Peyer's patch (tissue), 4 donors: ENCODE data around the gene ITPKB. TPM values are rescaled to one million over a fixed set of nuclear protein-coding genes. Genes with fewer than 3 reads are reported as not detected.

Source experiments
- DNase-seq, 3 donors: peaks; one replicate each; pipeline ENCODE4 v3.0.0-alpha.2; 2017 to 2019
- H3K27ac ChIP-seq, 4 donors: fragments of 200-600 bp; sonication (generic); one replicate each; pipeline ENCODE4 v1.5.1; 2016 to 2019
- H3K27me3 ChIP-seq, 2 donors: fragments of 200-600 bp; sonication (generic); one replicate each; pipeline ENCODE4 v1.5.1; 2019
- H3K36me3 ChIP-seq, 3 donors: fragments of 200-600 bp; sonication (generic); one replicate each; pipeline ENCODE4 v1.5.1; 2016 to 2019
- H3K4me1 ChIP-seq, 4 donors: fragments of 200-600 bp; sonication (generic); one replicate each; pipeline ENCODE4 v1.5.1; 2016 to 2019
- H3K4me3 ChIP-seq, 4 donors: fragments of 200-600 bp; sonication (generic); 1 replicate in 3 of 4; 2 replicates in 1 of 4; pipeline ENCODE4 v1.5.1; 2016 to 2019; ENCODE audit warnings: mild to moderate bottlenecking in 1 of 4
- H3K9me3 ChIP-seq, 4 donors: fragments of 200-600 bp; sonication (generic); one replicate each; pipeline ENCODE4 v1.5.1; 2016 to 2019; ENCODE audit warnings: mild to moderate bottlenecking in 1 of 4
- POLR2A ChIP-seq, 2 donors: fragments of 450-650 bp; IDR thresholded peaks; one replicate each; pipeline ENCODE4 v1.5.1; 2017; ENCODE audit warnings: antibody characterized with exemption in 2 of 2, mild to moderate bottlenecking in 2 of 2, moderate library complexity in 2 of 2
- total RNA-seq, 4 donors: library from RNA; depleted of rRNA; stranded (reverse); fragments of >200 nt; gene quantifications; one replicate each; pipeline ENCODE4 v1.1.0, GENCODE V29; 2016
- TF ChIP-seq, protein P1 (sequence below), 6 experiments: fragments of 450-650 bp in 4 of 6; fragments of 200-600 bp in 2 of 6; sonication (generic) in 1 of 6; IDR thresholded peaks; one replicate each; pipeline ENCODE4 v1.5.1; 2017 to 2019; ENCODE audit warnings: antibody characterized with exemption in 6 of 6, mild to moderate bottlenecking in 3 of 6, moderate library complexity in 1 of 6

The ITPKB gene
- total RNA-seq, 4 donors from 2014 or later: 9.5 to 36.3 (median 23.0) TPM

DNA sequence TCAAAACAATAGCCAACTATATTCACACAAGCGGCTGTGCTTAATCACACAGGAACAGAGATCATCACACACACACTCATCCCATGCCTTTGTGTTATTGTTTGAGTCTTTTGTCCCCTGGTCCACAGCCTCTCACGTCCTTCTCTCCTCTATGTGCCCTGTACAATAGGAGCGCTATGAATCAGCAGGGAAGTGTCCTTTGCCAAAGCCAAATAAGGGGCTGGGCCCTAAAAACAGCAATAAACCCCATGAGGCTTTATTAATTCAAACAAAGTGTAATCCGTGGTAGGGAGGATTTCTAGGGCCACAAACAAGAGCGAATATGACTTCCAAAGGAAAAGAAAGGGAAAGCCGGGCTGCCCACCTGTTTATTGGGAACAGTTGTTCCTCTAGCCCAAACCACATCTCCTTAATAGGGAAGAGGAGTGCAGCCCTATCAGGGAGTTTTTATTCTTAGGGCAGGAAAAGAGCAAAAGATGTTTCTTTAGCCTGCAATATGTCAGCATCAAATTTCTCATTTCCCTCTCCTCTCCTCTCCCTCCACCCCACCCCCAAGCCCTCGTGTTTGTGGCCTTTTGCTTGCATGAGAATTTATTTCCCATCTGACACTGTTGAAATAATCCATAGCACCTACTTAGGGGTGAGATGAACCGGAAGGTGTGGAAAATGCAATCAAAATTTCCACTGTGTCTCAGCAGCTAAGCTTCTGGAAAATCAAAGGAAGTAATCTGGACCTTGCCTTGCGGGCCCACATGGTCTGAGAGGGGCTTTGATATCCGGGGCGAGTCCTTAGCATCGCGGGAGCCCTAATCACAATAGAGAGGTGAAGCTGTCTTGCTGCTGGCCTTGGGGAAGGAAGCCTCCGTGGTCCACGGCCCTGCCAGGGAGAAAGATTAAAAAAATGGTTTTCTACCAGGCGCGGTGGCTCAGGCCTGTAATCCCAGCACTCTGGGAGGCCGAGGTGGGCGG lies 45.3 kb upstream of the ITPKB start:
- TF ChIP-seq, protein P1, sequence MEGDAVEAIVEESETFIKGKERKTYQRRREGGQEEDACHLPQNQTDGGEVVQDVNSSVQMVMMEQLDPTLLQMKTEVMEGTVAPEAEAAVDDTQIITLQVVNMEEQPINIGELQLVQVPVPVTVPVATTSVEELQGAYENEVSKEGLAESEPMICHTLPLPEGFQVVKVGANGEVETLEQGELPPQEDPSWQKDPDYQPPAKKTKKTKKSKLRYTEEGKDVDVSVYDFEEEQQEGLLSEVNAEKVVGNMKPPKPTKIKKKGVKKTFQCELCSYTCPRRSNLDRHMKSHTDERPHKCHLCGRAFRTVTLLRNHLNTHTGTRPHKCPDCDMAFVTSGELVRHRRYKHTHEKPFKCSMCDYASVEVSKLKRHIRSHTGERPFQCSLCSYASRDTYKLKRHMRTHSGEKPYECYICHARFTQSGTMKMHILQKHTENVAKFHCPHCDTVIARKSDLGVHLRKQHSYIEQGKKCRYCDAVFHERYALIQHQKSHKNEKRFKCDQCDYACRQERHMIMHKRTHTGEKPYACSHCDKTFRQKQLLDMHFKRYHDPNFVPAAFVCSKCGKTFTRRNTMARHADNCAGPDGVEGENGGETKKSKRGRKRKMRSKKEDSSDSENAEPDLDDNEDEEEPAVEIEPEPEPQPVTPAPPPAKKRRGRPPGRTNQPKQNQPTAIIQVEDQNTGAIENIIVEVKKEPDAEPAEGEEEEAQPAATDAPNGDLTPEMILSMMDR (IDR thresholded peaks at IDR 0.05): no peak
- TF ChIP-seq POLR2A (IDR thresholded peaks at IDR 0.05): no peak
- H3K27ac ChIP-seq: peak overlapping the region in 1 of 4 donors; percentile 52
- H3K4me3 ChIP-seq: no peak overlapping the region
- H3K9me3 ChIP-seq: no peaks in the 10 kb centered on the region
- peaks cover 0 to 10% (median 0%) of the 10 kb centered on the region in 4 donors for H3K4me1 ChIP-seq
- H3K36me3 ChIP-seq: no peaks in the 10 kb centered on the region
- DNase-seq: peak in 1 of 3 donors; percentile 36
- H3K27me3 ChIP-seq: no peaks in the 10 kb centered on the region

DNA sequence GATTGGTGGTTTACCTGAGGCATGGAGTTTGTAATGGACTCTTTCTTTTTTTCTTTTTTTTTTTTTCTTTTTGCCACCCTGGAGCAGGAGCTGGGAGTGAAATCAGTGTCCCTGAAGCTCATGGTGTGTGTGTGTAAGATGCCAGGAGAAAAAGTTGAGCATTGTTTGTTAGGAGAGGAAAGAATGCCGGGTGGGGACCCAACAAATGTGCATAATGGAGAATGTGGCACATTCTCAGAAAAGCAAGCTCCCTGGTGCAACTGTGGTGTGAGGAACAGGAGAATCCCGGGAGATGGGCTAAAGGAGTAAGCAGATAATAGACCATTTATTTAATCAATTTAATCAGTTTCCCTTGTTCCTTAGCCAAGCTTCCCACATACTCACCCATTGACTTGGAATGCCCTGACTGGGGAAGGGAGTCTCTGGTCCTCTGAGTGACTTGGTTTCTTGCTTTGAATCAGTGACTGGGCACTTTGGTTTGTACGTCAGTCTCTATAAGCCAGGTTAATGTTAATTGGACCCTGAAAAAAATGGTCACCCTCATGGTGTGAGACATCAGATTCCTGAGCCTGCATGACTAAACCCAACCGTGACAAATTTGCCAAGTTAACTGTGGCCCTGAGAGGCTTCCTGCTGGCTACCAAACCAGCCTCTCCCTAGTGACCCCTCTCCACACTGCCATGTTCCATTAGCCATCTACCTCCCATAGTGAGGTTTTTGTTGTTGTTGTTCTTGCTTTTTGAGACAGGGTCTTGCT lies 43.9 kb upstream of the ITPKB start:
- H3K4me1 ChIP-seq: peaks cover 0 to 24% (median 0%) of the 10 kb centered on the region in 4 donors
- no peaks in the 10 kb centered on the region for H3K36me3 ChIP-seq
- no peaks in the 10 kb centered on the region for H3K27me3 ChIP-seq
- H3K27ac ChIP-seq: no peak overlapping the region
- peak in 1 of 3 donors; percentile 1 for DNase-seq
- no peak overlapping the region for H3K4me3 ChIP-seq
- H3K9me3 ChIP-seq: no peaks in the 10 kb centered on the region
- TF ChIP-seq POLR2A (IDR thresholded peaks at IDR 0.05): no peak
- TF ChIP-seq, protein P1 (IDR thresholded peaks at IDR 0.05): no peak

DNA sequence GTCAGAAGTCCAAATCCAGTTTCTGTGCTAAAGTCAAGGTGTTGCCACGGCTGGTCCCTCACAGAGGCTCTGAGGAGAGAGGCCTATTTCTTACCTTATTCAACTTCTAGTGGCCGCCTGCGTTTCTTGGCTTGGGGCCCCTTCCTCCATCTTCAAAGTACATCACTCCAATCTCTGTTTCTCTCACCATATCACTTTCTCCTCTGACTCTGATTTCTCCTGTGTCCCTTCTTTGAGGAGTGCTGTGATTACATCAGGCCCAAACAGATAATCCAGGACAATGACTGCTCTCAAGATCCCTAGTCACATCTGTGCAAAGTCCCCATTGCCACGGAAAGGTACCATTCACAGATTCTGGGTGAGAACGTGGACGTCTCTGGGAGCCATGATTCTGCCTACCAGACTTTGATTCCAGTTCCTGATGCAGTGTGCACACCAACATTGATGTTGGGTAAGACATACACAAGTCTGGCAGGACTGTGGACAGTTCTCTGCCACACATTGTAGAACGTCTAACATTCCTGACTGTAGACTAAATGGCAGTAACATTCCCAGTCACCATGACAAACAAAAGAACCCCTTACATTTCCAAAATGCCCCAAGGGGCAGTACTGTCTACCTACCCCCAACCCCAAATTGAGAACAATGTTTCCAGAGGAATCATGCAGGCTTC lies 43.0 kb upstream of the ITPKB start:
- no peaks in the 10 kb centered on the region for H3K36me3 ChIP-seq
- H3K4me1 ChIP-seq: peaks cover 0 to 25% (median 0%) of the 10 kb centered on the region in 4 donors
- peak in 1 of 3 donors; percentile 25 for DNase-seq
- H3K9me3 ChIP-seq: no peaks in the 10 kb centered on the region
- TF ChIP-seq, protein P1 (IDR thresholded peaks at IDR 0.05): no peak
- H3K27me3 ChIP-seq: no peaks in the 10 kb centered on the region
- H3K27ac ChIP-seq: no peak overlapping the region
- H3K4me3 ChIP-seq: no peak overlapping the region

DNA sequence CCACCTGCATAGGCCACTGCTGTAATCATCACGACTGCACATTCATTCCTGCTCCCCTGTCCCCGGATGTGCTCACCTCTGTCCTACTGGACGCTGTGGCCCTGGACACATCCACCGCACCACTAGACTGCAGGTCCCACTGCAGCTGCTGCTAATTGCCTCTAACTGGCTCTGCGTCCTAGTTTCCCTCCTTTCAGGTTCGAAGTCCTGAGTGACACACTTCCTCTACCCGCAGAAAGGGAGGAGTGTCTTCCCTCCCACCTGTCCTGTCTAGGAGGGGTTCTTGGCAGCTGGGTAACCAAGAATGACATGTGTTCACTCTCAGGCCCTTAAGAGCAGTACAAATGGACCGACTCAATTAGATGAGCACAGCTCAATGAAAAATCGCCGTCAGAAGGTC lies 40.5 kb upstream of the ITPKB start:
- TF ChIP-seq POLR2A (IDR thresholded peaks at IDR 0.05): peak; percentile 44 to 62
- TF ChIP-seq, protein P1 (IDR thresholded peaks at IDR 0.05): no peak
- no peak overlapping the region for H3K4me3 ChIP-seq
- no peaks in the 10 kb centered on the region for H3K36me3 ChIP-seq
- peak overlapping the region in 2 of 4 donors; percentile 15 to 27 for H3K27ac ChIP-seq
- no peaks in the 10 kb centered on the region for H3K27me3 ChIP-seq
- H3K4me1 ChIP-seq: peaks cover 0 to 25% (median 0%) of the 10 kb centered on the region in 4 donors
- peak in 2 of 3 donors; percentile 68 to 76 for DNase-seq
- H3K9me3 ChIP-seq: no peaks in the 10 kb centered on the region

DNA sequence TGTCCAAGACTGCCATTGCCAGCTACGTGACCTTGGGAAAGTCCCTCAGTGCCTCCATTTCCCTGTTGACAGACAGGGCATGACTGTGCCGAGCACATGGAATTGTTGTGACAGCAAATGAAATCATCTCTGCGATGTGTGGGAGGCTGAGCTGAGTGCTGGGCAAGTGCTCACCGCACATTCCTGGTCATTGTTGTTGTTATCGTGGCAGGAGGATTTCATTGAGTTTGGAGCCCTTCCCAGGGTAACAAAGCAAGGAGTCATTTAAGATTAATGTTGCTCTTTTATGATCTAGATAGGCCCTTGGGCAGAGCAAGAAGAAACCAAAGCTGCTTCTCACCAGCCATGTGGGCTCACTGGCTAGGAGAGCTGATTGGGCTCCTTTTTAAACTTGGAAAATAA lies 39.6 kb upstream of the ITPKB start:
- Histone ChIP-seq H3K4me3 (no peak overlapping the region), H3K9me3 (no peaks in the 10 kb centered on the region), H3K27me3 (no peaks in the 10 kb centered on the region), H3K4me1 (peaks cover 0 to 20% (median 0%) of the 10 kb centered on the region in 4 donors), H3K36me3 (no peaks in the 10 kb centered on the region), H3K27ac (peak overlapping the region in 2 of 4 donors; percentile 10 to 27)
- peak in 1 of 3 donors; percentile 66 for DNase-seq
- TF ChIP-seq POLR2A (IDR thresholded peaks at IDR 0.05): no peak
- TF ChIP-seq, protein P1 (IDR thresholded peaks at IDR 0.05): no peak
